ENCODE results near the gene H2BW2.
"Not testable (repeated sequence)": the region's sequence is repeated elsewhere in the genome, so short reads cannot be mapped to it uniquely, and the experiment has no call there.

The H2BW2 gene

DNA sequence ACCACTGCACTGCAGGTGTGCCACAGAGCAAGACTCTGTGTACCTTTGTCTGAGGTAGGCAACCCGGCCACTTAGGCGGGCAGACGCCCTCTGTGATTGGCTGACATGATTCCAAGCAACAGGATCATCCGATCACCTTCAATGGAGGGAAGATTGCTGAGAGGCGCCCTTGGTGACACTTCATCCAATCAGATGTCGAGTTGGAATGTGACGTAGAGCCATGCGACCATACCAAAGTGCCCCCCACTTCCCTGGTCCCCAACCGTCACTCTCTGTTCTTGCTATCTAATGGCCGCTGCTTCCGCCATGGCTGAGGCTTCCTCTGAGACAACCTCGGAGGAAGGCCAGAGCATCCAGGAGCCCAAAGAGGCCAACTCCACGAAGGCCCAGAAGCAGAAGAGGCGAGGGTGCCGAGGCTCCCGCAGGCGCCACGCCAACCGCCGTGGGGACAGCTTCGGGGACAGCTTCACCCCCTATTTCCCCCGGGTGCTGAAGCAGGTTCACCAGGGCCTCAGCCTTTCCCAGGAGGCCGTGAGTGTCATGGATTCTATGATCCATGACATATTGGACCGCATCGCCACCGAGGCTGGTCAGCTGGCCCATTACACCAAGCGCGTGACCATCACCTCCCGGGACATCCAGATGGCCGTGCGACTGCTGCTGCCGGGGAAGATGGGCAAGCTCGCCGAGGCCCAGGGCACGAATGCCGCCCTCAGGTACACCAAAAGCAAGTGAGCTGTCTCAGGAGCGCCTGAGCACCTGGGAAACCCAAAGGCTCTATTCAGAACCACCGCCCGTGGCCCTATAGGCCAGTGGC, at the start of gene H2BW2:
TSS of gene H2BW2 (plus strand) at position 268 of the 817 bp plus-strand sequence. CDS start at position 307, 39 bp downstream.
- no peak for DNase-seq

DNA sequence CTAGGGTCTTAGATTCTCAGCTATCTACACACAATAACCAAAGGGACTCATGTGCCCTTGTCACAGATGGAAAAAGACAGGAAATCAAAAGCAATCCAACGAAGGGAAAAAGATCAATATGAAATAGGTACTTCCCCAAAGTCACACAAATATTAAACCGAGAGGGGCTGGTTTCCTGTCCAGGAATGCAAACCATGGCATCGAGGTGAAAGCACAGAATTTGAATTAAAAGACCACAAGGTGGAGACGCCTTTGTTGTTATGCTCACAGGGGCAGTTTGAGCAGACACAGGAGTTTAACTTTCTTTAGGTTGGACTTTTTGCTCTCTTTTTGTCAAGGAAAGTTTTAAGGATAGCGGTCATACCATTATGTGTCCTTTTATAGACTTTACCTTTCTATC, 40.5 kb upstream of the H2BW2 start:
- no peak for DNase-seq

DNA sequence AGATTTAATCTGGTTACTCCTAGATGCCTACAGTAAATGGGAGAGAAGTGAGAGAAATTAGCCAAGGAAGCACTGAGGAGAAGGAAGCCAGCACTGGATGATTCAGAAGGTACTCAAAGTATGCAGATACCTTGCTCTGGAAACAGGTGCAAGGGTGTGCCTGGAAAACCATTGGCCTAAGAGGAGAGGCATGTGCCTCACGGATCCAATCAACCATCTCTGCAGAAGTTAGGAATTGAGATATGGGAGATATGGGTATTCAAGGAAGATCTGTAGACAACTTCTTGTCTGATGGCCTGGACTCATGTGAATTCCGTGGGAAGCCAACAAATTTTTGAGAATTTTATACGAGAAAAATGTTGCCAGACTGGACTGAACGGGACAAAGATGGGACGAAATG, 30.9 kb upstream of the H2BW2 start:
- no peak for DNase-seq

DNA sequence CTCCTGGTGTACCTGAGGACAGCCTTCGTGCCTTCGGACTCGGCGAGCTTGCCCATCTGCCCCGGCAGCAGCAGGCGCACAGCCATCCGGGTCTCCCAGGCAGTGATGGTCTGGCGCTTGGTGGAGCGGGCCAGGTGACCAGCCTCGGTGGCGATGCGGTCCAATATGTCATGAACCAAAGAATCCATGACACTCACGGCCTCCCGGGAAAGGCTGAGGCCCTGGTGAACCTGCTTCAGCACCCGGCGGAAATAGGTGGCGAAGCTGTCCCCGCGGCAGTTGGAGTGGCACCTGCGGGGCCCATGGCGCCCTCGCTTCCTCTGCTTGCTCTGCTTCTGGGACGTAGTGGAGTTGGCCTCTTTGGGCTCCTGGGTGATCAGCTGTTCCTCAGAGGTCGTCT, 26.6 kb upstream of the H2BW2 start:
- no peak for DNase-seq

DNA sequence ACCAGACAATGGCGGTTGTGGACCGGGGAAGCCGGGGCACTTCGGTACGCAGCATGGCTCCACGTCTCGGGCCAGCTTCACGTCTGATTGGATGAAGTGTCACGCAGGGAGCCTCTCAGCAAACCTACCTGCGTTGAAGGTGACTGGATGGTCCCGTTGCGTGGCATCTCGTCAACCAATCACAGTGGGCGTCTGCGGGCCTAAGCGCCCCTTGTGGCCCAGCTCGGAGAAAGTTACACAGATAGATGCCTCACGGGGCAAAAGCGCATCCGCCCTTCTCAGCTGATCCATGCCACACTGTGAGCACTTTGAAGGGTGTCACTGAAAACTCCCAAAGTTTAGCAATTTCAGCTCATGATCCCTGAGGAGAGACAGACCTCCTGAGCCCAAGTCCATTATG, 26.1 kb upstream of the H2BW2 start, which contains the start of gene H2BW1:
TSS of gene H2BW1 (minus strand) at position 103 of the 400 bp plus-strand sequence. CDS start 132 bp downstream, outside the sequence.
- no peak for DNase-seq

DNA sequence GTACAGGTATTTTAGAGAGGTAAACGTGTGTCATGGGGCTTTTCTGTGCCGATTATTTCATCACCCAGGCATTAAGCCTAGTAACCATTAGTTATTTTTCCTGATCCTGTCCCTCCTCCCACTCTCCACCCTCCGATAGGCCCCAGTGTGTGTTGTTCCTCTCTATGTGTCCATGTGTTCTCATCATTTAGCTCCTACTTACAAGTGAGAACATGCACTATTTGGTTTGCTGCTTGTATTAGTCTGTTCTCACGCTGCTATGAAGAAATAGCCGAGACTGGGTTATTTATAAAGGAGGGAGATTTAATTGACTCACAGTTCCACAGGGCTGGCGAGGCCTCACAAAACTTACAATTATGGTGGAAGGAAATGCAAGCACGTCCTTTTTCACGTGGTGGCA, 24.2 kb upstream of the H2BW2 start:
- not testable (repeated sequence) for DNase-seq

DNA sequence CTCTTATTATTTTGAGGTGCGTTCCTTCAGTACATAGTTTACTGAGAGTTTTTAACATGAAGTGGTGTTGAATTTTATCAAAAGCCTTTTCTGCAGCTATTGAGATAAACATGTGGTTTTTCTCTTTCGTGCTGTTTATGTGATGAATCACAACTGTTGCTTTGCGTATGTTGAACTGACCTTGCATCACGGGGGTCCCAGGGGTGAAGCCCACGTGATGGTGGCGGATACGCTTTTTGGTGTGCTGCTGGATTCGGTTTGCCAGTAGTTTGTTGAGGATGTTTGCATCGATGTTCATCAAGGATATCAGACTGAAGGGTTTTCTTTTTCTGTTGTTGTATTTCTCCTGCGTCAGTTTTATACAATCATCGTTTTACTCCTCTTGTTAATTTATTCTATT, 21.6 kb upstream of the H2BW2 start:
- no peak for DNase-seq

DNA sequence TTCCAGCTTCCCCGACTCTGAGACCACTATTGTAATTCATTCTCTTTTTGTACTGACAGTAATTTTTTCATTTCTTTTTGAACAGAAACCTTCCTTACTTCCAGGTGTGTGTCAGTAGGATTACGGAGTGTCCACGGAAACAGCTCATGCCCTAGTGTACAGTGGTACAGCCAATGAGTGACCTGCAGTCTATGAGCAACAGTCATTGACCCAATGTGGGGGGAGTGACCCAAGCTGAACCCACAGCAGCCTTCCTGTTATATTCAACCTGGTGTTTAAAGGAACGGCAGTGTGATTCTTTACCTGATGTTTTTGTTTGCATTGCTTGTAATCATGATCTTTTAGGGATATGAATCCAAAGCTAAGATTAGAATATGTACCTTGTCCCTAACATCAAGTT, 1.2 kb downstream of the H2BW2 start:
- no peak for DNase-seq

DNA sequence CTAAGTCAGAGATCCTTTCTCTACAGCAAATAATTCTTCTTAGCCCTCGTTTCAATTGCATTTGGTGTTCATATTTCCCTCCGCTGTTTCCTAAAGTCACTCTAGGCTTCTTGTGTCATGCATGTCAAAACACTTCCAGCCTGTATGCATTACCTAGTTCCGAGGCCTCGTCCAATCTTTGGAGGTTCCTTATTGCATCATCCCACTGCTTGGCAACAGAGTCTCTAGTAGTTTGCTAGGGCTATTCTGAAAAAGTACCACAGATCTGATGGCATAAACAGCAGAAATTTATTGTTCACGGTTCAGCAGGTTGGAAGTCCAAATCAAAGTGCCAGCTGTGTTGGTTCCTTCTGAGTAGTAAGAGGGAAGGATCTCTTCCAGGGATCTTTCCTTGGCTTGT, 5.9 kb downstream of the H2BW2 start:
- no peak for DNase-seq

DNA sequence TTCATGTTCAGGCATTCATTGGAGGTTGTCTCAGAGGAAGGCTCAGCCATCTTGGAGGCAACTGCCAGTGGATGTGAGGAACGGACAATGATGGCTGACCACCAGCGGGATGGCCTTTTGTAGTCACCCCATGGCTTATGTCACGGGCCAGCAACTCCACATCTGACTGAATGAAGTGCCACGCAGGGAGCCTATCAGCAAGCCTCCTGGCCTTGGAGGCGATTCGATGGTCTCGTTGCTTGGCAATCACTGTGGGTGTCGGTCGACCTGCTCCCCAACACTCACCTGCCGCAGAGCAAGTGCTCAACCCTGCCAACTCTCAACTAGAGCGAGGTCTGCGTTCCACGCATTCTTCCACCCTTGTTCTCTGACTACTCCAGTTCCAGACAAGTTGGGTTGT, 7.4 kb downstream of the H2BW2 start:
- DNase-seq, result no peak

DNA sequence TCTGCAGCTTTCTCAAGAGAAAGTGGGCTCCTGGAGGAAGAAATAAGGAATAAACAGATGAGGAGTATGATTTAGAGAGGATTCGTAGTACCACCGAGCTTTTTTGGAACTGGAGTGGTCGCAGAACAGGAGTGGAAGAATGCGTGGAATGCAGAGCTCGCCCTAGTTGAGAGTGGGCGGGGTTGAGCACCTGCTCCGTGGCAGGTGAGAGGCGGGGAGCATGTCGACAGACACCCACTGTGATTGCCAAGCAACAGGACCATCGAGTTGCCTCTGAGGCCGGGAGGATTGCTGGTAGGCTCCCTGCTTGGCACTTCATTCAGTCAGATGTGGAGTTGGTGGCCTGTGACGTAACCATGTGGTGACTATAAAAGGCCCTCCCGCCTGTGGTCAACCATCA, 15.2 kb downstream of the H2BW2 start:
- not testable (repeated sequence) for DNase-seq

DNA sequence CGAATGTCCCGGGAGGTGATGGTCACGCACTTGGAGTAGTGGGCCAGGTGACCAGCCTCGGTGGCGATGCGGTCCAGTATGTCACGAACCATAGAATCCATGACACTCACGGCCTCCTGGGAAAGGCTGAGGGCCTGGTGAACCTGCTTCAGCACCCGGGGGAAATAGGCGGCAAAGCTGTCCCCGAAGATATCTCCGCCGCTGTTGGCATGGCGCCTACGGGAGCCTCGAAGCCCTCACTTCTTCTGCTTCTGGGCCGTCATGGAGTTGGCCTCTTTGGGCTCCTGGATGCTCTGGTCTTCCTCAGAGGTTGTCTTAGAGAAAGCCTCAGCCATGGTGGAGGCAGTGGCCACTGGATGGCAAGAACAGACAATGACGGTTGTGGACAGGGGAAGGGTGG, 22.9 kb downstream of the H2BW2 start:
- DNase-seq, result not testable (repeated sequence)

DNA sequence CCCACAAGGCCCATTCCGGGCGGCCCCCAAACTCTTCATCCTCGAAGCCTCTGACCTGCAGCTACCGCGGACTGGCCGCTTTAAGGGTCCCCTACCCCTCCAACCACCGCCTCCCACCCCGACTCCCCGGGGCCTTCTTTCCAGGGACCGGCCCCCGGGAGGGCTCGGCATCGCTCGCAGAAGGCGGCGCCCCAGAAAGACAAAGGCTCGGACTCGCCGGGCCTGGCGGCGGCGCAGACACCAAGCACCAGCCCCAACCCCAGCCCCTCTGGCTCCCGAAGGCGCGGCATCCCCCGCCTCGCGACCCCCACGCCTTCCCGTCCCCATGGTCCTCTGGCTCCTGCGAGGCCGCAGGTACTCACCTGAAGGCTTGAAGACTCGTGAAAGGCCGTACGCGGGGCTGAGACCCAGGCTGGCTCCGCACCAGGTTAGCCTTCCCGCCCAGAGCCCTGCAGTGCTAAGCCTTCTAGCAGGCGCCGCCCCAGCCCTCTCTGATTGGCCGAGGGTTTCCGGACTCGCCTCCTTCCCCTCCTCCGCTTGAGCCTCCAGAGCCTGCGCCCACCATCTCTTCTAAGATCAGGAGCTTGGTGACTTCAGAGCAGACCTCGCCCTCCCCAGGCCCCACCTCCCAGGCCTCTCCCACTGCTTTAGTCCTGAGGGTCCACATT, 36.2 kb downstream of the H2BW2 start, which contains the start of gene TMSB15C:
TSS of gene TMSB15C (minus strand) at position 459 of the 668 bp plus-strand sequence.
- DNase-seq, result not testable (repeated sequence)

DNA sequence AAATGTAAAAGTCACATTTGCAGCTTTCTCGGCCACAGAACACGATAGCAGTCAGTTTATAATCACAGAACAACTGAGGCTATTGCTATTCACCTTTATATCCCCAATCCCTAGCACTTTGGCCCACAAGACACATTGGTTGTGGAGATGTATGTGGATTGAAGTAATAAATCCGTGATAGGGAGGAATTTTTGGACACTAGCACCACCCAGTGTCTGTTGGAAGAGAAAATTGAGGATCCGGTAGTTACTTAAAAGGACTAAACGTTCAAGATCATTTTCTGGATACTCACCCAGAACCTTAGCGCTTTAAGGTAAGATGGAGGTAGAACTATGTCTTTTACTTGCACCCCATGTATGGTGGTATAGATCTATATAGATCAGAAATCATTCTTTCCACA, 38.1 kb downstream of the H2BW2 start:
- not testable (repeated sequence) for DNase-seq

DNA sequence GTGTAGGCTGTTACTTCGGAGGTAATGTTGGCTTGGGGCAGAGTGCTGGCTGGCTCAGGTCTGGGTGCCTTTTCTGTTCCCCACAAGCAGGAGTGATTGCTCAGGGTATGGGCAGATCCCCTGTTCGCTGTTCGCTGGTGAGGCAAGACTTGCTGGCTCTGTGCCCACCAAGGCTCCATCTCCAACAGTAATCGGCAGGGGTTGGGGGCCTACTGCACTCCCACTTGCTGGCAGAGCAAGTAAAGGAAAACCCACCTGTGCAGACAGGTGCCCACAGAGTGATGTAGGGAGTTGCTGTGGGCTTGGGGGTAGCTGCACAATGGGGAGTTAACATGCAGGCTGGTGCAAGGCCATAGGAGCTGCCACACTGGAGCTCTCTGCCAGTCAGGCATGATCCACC, 44.3 kb downstream of the H2BW2 start:
- DNase-seq, result no peak

DNA sequence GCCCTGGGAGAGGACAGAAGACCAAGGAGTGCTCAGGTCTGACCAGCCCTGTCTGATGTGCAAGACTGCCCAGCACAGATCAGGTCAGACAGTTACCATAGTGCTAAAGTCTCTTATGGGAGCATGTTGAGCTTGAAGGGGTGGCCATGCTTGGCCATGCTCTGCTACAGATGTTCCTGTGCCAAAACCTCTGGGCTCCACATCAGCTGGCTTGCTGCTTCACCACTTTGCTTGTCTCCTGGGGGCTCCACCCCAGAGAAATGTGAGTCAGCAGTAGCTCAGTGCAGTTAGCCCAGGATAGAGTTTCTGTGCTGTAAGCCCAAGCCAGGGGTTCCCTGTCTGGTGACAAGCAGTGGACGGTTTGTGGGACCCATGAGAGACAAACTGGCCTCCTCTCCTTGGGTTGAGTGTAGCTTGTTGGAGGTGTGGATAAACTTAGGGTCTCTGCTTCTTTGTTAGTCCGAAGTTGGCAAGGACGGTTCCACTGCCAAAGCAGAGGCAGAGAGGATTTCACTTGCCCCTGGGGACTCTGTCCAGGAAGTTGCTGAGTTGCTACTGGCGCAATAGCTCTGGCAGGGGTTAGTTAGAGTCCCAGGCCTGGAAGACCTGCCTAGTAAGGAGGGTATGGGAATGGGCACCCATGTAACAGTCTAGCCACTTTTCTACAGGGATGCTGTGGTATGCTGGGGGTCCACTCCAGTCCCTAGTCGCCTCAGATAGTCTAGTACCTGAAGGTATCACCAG, 45.0 kb downstream of the H2BW2 start:
- DNase-seq, result no peak

DNA sequence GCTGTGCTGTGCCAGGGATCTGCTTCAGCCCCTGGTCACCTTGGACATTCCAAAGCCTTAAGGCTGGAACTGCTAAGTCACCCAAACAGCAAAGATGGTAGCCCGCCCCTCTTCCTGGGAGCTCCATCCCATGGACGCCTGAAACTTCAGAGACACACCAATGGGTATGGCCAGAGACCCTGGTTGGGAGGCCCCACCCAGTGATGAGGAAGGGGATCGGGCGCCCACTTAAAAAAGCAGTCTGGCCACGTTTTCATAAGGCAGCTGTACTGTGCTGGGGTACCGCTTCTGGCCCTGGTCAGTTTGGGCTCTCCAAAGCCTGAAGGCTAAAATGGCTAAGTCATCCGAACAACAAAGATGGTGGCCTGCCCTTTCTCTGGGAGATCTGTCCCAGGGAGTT, 45.7 kb downstream of the H2BW2 start:
- no peak for DNase-seq

DNA sequence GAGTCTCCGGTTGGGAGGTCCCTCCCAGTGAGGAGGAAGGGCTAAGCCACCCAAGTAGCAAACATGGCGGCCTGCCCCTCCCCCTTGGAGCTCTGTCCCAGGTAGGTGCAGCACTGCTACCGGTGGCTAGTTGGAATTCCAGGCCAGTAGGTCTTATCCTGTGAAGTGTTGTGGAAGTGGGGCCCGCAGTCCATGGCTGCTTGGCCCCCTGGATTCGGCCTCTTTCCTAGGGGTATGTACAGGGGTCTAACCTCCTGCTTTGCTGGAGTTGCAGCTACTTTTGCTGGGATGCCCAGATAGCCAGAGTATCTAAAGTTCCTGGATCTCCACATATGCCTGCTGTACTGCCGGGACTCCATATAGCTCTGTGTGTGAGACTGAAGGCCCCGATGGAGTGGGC, 46.2 kb downstream of the H2BW2 start:
- no peak for DNase-seq

All from suppressor macrophage treated with lipopolysaccharide for 1 hour (primary cell).